ENCODE measurements around the gene GPX7.

Gene GPX7

GRCh38 chr1:52631759-52632331, 29.7 kb downstream of the GPX7 start:
- DNase-seq = no peak

- no peak for DNase-seq
These were observed 30.6 kb downstream of the GPX7 start, which contains the start of gene SHISAL2A for GRCh38 chr1:52632732-52633290. TSS of gene SHISAL2A (plus strand) at chr1:52633168. CDS start at chr1:52633494, 326 bp downstream.

GRCh38 chr1:52633291-52633754, 31.2 kb downstream of the GPX7 start:
- DNase-seq = no peak

- DNase-seq = no peak
These were observed 31.9 kb downstream of the GPX7 start for GRCh38 chr1:52634111-52634510.

- DNase-seq = no peak
These were observed 33.3 kb downstream of the GPX7 start for GRCh38 chr1:52635321-52636089.

GRCh38 chr1:52636721-52637695, 34.8 kb downstream of the GPX7 start:
- no peak for DNase-seq

GRCh38 chr1:52637946-52638345, 35.8 kb downstream of the GPX7 start:
- no peak for DNase-seq

GRCh38 chr1:52640697-52641096, 38.5 kb downstream of the GPX7 start:
- DNase-seq = no peak

- DNase-seq = no peak
These were observed 39.1 kb downstream of the GPX7 start for GRCh38 chr1:52641307-52641706.

- DNase-seq = no peak
These were observed 43.1 kb downstream of the GPX7 start for GRCh38 chr1:52645261-52645660.

- DNase-seq = no peak
These were observed 49.7 kb downstream of the GPX7 start for GRCh38 chr1:52651904-52652303.

- DNase-seq = no peak
These were observed 51.2 kb downstream of the GPX7 start for GRCh38 chr1:52653207-52653849.

GRCh38 chr1:52654063-52654462, 51.9 kb downstream of the GPX7 start:
- DNase-seq = no peak

GRCh38 chr1:52657702-52658101, 55.5 kb downstream of the GPX7 start:
- DNase-seq = no peak
